ENCODE measurements around the gene SEMA4G. TPM values are rescaled to one million over a fixed set of nuclear protein-coding genes. Genes with fewer than 3 reads are reported as not detected.

The SEMA4G gene
- total RNA-seq, 2 experiments from 2014 or later = 0.21 to 0.41 TPM

DNA sequence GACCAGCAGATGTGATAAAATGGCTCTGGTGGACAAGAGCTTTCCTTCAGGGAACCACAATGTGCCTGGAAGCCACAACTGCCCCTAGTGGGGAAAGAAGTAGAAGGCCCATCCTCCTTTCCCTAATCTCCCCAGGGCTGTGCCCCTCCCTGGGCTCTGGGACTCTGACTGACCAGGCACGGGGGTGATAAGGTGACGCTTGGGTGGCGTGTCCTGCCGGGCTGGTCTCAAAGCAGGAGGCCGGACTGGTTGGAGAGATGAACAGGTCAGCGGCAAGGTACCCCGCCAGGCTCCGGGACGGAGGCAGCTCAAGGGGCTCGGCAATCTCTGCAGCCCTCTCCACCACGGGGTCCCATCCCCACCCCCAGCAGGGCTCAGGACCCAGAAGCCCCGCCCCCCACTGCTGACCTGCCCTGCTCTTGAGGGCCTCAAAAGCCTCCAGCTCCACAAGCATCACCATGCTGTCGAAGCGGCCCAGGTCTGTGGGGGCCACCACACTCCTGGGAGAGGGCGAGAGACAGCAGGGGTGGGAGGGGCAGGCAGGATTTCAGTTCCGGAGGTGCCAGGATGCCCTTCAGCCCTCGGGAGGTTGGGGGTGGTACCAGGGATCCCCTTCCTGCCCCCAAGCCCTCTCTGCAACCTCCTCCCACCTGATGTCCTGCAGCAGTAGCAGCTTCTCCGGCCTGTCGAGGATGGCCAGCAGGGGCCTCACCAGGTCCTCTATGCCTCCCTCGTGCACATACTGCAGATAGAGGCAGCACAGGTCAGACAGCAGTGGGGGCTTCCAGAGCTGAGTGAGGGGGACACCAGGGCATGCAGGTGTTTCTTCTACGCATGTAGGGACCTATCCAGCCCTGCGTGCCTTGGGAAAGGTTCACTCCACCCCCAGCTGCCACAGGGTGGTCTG lies 42.5 kb downstream of the SEMA4G start:
- H3K27ac ChIP-seq (ENCODE audit: low read depth, low read length, poor library complexity, severe bottlenecking) = no peak overlapping the region
- H3K4me3 ChIP-seq (ENCODE audit: low read depth, low read length, poor library complexity, severe bottlenecking) = no peak overlapping the region
- no peaks in the 10 kb centered on the region for H3K36me3 ChIP-seq (ENCODE audit: insufficient read depth, low read length)
- no TSS peak for BruUV-seq (replicated peaks)
- intact Hi-C loops (cut with micrococcal nuclease; ENCODE audit: unreplicated experiment) = loop anchor here (5.0 kb wide), 1 partner anchor 1179 kb away; no protein-coding TSS in a partner anchor
- H3K79me2 ChIP-seq (ENCODE audit: insufficient read depth, low read depth, low read length) = no peaks in the 10 kb centered on the region
- TF ChIP-seq EZH2phosphoT487 (IDR thresholded peaks at IDR 0.05; ENCODE audit: borderline replicate concordance, low read depth, low read length) = no peak
- TF ChIP-seq, protein P1, sequence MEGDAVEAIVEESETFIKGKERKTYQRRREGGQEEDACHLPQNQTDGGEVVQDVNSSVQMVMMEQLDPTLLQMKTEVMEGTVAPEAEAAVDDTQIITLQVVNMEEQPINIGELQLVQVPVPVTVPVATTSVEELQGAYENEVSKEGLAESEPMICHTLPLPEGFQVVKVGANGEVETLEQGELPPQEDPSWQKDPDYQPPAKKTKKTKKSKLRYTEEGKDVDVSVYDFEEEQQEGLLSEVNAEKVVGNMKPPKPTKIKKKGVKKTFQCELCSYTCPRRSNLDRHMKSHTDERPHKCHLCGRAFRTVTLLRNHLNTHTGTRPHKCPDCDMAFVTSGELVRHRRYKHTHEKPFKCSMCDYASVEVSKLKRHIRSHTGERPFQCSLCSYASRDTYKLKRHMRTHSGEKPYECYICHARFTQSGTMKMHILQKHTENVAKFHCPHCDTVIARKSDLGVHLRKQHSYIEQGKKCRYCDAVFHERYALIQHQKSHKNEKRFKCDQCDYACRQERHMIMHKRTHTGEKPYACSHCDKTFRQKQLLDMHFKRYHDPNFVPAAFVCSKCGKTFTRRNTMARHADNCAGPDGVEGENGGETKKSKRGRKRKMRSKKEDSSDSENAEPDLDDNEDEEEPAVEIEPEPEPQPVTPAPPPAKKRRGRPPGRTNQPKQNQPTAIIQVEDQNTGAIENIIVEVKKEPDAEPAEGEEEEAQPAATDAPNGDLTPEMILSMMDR (conservative IDR thresholded peaks at IDR 0.05; ENCODE audit: low read length) = peak; percentile 33; the same call in 1 of the 2 replicates
- no peaks in the 10 kb centered on the region for H3K9me2 ChIP-seq (ENCODE audit: insufficient read depth, low read length)
- H3K4me1 ChIP-seq (ENCODE audit: insufficient read depth, low read length, poor library complexity, severe bottlenecking) = no peaks in the 10 kb centered on the region
- no peaks in the 10 kb centered on the region for H4K20me1 ChIP-seq (ENCODE audit: insufficient read depth, low read length)
- H3K9me3 ChIP-seq (ENCODE audit: low read length) = no peaks in the 10 kb centered on the region
- DNase-seq (ENCODE audit: low spot score) = no peak
- H3K4me2 ChIP-seq (ENCODE audit: low read length) = no peak overlapping the region
- no peak overlapping the region for H2AFZ ChIP-seq (ENCODE audit: low read length)
- ChIA-PET POLR2A (interaction anchor here (0.6 kb wide), 1 partner anchor 44 kb away, joined by 3 read pairs; no protein-coding TSS in a partner anchor), CTCF (ENCODE audit: unreplicated experiment) (no interaction called here)

DNA sequence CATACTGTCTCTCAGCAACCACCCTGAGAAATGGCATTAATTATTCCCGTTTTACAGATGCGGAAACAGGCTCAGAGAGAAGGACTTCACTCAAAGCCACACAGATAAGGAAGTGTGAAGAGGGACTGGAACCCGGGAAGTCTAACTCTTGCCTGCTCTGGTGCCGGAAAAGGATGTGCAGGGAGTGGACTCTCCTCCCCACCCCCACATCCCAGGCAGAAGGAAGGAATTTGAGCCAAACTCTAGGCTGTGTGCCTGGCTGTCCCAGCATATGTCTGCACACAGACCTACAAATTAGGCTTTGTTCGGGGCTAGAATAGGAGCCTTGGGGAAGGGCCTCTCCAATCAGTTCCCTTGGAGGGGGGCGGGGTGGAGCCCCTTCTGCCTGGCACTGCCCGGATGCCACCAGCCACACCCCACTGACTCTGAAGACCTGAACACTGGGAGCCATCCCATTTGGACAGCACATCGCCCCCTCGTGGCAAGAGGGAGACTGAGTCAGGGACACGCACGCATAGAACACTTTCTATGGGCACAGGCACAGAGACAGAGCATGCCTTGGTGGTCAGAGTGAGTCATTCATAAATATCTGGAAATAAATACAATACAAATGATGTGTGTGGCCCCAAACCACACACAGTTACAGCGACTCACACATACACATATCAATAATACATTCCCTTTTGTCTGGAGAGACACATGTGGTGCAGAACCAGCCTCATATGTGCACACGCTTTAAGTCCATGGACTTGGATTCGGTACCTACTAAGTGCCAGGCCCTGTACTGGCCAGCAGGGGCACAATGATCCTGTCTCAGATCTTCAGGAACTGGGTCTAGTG lies 43.4 kb downstream of the SEMA4G start:
- H3K79me2 ChIP-seq (ENCODE audit: insufficient read depth, low read depth, low read length) = no peaks in the 10 kb centered on the region
- H3K9me2 ChIP-seq (ENCODE audit: insufficient read depth, low read length) = no peaks in the 10 kb centered on the region
- TF ChIP-seq EZH2phosphoT487 (IDR thresholded peaks at IDR 0.05; ENCODE audit: borderline replicate concordance, low read depth, low read length) = no peak
- TF ChIP-seq, protein P1 (conservative IDR thresholded peaks at IDR 0.05; ENCODE audit: low read length) = peak; percentile 93
- no peaks in the 10 kb centered on the region for H3K9me3 ChIP-seq (ENCODE audit: low read length)
- POLR2A ChIA-PET = no interaction called here
- no TSS peak for BruUV-seq (replicated peaks)
- no peaks in the 10 kb centered on the region for H4K20me1 ChIP-seq (ENCODE audit: insufficient read depth, low read length)
- no peaks in the 10 kb centered on the region for H3K4me1 ChIP-seq (ENCODE audit: insufficient read depth, low read length, poor library complexity, severe bottlenecking)
- H3K27ac ChIP-seq (ENCODE audit: low read depth, low read length, poor library complexity, severe bottlenecking) = no peak overlapping the region
- CTCF ChIA-PET (ENCODE audit: unreplicated experiment) = no interaction called here
- H3K4me3 ChIP-seq (ENCODE audit: low read depth, low read length, poor library complexity, severe bottlenecking) = no peak overlapping the region
- H3K36me3 ChIP-seq (ENCODE audit: insufficient read depth, low read length) = no peaks in the 10 kb centered on the region
- no peak overlapping the region for H2AFZ ChIP-seq (ENCODE audit: low read length)
- no peak overlapping the region for H3K4me2 ChIP-seq (ENCODE audit: low read length)
- intact Hi-C loops (cut with micrococcal nuclease; ENCODE audit: unreplicated experiment) = loop anchor here (5.0 kb wide), 1 partner anchor 1180 kb away; no protein-coding TSS in a partner anchor
- peak; percentile 79 for DNase-seq (ENCODE audit: low spot score)

All from OCI-LY7 (cell line).